Measurements from ENCODE around the gene PLCXD1.
"Not testable (repeated sequence)": the region's sequence is repeated elsewhere in the genome, so short reads cannot be mapped to it uniquely, and the experiment has no call there.

PLCXD1 gene

DNA sequence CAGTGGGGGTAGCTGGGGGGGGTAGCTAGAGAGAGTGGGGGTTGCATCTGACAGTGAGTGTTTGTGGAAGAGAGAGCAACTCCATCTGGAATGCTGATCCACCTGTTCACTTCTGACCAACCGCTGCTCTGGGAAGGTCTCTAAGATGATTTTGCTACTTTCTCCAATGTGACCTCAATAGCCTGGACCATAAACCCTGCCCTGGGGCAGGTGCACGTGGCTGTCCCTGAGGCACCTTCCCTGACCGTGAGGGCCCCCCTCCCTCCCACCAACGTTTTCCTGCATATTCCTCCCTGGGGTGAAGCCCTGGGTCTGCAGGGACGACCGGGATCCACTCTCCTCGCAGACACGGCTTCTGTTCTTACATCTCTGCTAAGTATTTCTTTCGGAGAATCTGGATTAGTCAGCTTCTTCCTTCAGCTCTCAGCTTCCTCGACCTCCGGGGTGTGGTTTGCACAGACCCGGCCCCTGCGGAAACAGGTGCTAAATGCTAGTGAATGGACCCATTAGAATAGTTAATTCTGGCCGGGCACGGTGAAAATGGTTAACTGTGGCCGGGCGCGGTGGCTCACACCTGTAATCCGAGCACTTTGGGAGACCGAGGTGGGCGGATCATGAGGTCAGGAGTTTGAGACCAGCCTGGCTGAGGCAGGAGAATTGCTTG, 21.4 kb upstream of the PLCXD1 start:
- POLR2A ChIA-PET = no interaction called here
- no peak overlapping the region for H3K4me3 ChIP-seq (ENCODE audit: low read depth, low read length)
- TF ChIP-seq, protein P1, sequence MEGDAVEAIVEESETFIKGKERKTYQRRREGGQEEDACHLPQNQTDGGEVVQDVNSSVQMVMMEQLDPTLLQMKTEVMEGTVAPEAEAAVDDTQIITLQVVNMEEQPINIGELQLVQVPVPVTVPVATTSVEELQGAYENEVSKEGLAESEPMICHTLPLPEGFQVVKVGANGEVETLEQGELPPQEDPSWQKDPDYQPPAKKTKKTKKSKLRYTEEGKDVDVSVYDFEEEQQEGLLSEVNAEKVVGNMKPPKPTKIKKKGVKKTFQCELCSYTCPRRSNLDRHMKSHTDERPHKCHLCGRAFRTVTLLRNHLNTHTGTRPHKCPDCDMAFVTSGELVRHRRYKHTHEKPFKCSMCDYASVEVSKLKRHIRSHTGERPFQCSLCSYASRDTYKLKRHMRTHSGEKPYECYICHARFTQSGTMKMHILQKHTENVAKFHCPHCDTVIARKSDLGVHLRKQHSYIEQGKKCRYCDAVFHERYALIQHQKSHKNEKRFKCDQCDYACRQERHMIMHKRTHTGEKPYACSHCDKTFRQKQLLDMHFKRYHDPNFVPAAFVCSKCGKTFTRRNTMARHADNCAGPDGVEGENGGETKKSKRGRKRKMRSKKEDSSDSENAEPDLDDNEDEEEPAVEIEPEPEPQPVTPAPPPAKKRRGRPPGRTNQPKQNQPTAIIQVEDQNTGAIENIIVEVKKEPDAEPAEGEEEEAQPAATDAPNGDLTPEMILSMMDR (IDR thresholded peaks at IDR 0.05; ENCODE audit: insufficient read depth, low read length, missing control alignments) = no peak
- no peak for DNase-seq (ENCODE audit: low read depth, low spot score)
- CTCF ChIA-PET = no interaction called here

DNA sequence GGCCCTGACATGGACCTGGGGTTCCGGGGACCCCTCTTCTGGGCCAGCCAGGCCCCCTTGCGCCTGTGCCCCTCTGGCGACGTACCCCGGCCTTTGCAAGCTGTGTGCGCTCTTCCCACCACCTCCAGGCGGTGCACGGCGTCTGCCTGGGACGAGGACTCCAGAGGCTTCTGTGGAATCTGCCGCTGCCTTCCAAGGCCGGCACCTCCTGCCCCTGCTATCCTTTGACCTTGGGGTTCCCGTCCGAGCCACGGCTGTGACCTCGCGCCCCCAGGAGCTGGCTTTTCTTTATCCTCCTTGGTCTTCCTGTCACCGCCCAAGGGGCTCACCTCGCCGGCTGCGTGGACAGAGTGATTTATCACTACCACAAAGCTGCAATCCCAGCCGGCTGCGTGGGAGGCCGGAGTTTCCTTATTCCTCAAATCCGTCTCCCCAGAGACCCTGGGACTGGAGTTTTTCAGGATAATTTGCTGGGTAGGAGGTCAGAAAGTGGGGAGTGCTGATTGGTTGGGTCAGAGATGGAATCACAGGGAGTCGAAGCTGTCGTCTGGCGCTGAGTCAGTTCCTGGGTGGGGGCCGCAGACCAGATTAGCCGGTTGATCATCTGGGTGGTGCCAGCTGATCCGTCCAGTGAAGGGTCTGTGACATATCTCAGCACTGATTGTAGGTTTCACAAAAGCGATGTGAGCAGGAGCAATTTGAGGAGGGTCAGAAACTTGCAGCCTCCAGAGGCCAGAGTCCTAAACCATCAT, 19.8 kb upstream of the PLCXD1 start:
- DNase-seq (ENCODE audit: low read depth, low spot score) = no peak
- ChIA-PET CTCF (no interaction called here), POLR2A (no interaction called here)
- no peak overlapping the region for H3K4me3 ChIP-seq (ENCODE audit: low read depth, low read length)
- TF ChIP-seq, protein P1 (IDR thresholded peaks at IDR 0.05; ENCODE audit: insufficient read depth, low read length, missing control alignments) = no peak

DNA sequence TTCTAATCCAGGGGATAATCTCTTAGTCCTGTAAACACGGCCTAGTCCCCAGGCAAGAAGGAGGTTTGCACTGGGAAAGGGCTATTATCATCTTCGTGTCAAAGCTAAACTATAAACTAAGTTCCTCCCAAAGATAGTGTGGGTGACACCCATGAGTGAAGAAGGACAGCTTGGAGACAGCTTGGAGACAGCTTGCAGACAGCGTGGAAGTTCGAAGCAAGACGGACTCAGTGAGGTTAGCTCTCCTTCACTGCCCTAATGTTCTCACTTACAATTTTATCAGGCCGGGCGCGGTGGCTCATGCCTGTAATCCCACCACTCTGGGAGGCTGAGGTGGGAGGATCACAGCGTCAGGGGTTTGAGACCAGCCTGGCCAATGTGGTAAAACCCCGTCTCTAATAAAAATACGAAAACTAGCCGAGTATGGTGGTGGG, 19.2 kb upstream of the PLCXD1 start:
- no peak overlapping the region for H3K4me3 ChIP-seq (ENCODE audit: low read depth, low read length)
- ChIA-PET CTCF (no interaction called here), POLR2A (no interaction called here)
- no peak for DNase-seq (ENCODE audit: low read depth, low spot score)
- TF ChIP-seq, protein P1 (IDR thresholded peaks at IDR 0.05; ENCODE audit: insufficient read depth, low read length, missing control alignments) = no peak

DNA sequence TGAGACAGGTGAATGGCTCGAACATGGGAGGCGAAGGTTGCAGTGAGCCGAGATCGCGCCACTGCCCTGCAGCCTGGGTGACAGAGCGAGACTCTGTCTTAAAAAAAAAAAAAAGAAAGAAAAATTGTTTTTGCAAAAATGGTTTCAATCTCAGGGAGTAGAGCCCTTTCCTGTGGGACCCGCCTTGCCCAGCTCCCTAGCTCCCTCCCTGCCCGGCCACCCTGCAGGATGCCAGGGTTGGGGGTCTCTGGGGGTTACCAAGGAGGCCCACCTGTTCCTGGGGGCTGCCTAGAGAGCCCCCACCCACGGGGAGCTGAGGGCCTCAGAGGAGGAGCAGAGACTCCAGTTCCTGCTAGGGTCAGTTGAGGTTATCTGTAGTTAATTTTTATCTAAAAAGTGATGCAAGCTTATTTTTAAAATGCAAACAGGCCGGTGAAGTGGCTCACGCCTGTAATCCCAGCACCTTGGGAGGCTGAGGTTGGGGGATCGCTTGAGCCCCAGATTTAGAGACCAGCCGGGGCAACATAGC, 18.7 kb upstream of the PLCXD1 start:
- no peak overlapping the region for H3K4me3 ChIP-seq (ENCODE audit: low read depth, low read length)
- ChIA-PET POLR2A (no interaction called here), CTCF (no interaction called here)
- TF ChIP-seq, protein P1 (IDR thresholded peaks at IDR 0.05; ENCODE audit: insufficient read depth, low read length, missing control alignments) = no peak
- no peak for DNase-seq (ENCODE audit: low read depth, low spot score)

DNA sequence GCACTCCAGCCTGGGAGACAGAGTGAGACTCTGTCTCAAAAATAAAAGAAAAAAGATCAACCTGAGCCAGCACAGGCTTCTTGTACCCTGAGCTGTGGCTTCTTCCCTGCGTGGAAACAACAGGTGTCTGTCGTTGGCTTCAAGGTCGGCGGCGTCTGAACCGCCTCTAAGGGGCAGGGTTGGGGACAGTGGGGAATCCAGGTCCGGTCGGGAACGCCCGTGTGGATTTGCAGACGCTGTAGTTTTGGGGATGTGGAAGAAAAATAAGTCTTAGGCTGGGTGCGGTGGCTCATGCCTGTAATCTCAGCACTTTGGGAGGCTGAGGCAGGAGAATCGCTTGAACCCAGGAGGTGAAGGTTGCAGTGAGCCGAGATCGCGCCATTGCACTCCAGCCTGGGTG, 17.2 kb upstream of the PLCXD1 start:
- CTCF ChIA-PET; POLR2A ChIA-PET; DNase-seq (ENCODE audit: low read depth, low spot score); H3K4me3 ChIP-seq (ENCODE audit: low read depth, low read length): not testable (repeated sequence)

DNA sequence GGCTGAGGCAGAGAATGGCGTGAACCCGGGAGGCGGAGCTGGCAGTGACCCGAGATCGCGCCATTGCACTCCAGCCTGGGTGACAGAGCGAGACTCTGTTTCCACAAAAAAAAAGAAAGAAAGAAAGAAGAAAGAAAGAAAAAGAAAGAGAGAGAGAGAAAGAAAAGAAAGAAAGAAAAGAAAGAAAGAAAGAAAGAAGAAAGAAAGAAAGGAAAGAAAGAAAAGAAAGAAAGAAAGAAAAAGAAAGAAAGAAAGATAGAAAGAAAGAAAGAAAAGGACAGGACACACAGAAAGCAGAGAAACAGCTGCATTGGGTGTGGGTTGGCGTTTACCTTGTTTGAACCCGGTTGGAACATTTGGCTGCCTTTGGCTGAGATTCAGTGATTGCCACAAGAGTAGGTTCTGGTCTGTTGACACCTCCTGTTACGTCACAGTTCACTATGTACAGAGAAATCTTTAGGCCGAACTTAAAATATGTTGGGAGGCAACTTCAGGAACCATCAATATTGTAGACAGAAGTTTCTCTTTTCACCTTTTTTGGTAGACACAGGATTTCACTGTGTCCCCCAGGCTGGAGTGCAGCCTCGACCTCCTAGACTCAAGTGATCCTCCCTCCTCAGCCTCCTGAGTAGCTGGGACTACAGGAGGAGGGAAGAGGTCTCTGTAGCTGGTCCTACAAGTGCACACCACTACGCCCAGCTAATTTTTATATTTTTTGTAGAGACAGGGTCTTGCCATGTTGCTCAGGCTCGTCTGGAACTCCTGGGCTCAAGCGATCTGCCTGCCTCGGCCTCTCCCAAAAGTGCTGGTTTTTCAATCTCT, 16.3 kb upstream of the PLCXD1 start:
- CTCF ChIA-PET = no interaction called here
- POLR2A ChIA-PET = no interaction called here
- TF ChIP-seq, protein P1 (IDR thresholded peaks at IDR 0.05; ENCODE audit: insufficient read depth, low read length, missing control alignments) = no peak
- no peak overlapping the region for H3K4me3 ChIP-seq (ENCODE audit: low read depth, low read length)
- no peak for DNase-seq (ENCODE audit: low read depth, low spot score)
